Kidney capillary endothelial cell (primary cell): ENCODE results near the gene METTL26.
A peak's percentile ranks its signal among the peaks of the same experiment; 100 is the strongest.

Experiments
- DNase-seq: peaks from one replicate; pipeline ENCODE4 v3.0.0-alpha.2; 2018; ENCODE audit warnings: low spot score

METTL26 gene

GRCh38 chr16:638034-638543 is 2.0 kb upstream of the METTL26 start:
- no peak for DNase-seq

DNA sequence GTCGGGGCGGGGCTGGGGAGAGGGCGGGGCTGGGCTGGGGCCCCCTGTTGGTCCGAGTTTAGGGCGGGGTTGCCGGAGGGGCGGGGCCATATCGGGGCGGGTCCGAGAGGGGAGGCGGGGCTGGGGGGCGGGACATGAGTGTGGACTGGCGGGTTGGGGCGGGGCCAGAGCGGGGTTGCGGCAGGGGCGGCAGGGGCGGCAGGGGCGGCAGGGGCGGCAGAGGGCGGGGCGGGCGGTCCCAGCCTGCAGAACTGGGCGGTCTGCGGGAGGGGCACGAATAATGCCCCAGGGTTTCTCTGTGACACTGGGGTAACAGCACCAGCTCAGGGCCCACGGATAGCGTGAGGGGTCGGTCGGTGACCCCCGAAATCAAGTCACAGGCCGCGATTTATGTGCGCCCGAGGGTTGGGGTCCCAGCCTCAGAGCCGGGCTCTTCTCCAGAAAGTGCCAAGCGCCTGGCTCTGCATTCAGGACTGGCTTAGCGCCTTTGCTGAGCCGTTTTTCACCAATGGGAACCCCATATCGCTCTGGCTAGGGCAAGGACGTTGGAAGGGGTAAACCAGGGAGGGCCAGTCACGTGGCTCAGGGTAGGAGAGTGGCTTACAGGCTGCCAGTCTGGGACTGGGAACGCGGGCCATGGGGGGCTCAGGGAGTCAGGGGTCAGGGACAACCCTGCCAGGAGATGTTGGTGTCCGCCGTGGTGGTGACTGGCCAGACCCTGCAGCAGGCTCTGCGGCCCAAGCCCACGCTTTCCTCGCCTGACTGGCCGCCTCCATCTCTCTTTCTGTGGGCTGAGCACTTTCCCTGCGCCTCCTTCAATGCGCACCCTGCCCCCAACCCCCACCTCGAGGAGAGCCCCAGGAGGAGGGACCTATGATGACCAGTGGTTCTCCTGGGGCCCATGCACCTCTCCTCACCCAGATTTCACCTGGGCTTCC is 1.2 kb upstream of the METTL26 start:
- no peak for DNase-seq

DNA sequence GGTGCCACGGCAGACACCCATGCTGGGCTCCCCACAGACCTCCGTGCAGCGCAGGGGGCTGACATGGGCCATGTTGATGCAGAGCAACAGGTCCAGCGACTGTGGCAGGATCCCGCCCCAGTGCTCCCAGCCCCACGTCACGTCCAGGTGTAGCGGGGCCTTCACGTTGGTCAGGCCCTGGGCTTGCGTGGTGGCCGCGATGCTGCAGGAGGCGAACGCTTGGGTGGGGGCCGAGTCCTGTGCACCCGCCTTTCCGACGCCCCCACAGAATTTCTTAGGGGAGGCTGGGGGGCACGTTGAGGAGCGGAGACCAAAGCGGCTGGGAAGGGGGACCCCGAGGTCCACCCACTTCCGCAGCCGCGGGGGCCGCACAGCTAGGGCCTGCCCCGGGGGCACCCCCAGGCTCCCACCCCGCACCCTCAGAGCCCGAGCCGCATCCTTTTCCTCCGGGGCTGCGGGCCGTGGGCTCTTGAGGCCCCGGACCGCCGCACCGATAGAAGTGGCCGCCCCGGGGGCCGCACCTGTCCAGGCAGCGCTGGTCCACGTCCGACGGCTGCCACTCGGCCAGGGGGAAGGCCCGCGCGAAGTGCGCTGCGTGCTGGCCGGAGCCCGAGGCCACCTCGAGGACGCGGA is 416 bp downstream of the METTL26 start:
- DNase-seq: no peak

- DNase-seq: no peak
These were observed 1.1 kb downstream of the METTL26 start for GRCh38 chr16:634996-635395.

- no peak for DNase-seq
These were observed 1.9 kb downstream of the METTL26 start for GRCh38 chr16:634051-634670.

GRCh38 chr16:633336-634050 is 2.6 kb downstream of the METTL26 start:
- DNase-seq: no peak

DNA sequence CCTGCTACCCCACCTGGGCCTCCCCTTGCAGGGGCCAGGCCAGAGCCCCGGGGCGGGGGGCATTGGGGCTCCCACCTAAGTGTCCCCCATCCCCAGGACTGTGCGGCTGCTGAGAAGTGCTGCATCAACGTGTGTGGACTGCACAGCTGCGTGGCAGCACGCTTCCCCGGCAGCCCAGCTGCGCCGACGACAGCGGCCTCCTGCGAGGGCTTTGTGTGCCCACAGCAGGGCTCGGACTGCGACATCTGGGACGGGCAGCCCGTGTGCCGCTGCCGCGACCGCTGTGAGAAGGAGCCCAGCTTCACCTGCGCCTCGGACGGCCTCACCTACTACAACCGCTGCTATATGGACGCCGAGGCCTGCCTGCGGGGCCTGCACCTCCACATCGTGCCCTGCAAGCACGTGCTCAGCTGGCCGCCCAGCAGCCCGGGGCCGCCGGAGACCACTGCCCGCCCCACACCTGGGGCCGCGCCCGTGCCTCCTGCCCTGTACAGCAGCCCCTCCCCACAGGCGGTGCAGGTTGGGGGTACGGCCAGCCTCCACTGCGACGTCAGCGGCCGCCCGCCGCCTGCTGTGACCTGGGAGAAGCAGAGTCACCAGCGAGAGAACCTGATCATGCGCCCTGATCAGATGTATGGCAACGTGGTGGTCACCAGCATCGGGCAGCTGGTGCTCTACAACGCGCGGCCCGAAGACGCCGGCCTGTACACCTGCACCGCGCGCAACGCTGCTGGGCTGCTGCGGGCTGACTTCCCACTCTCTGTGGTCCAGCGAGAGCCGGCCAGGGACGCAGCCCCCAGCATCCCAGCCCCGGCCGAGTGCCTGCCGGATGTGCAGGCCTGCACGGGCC is 3.4 kb downstream of the METTL26 start:
- DNase-seq: no peak

DNA sequence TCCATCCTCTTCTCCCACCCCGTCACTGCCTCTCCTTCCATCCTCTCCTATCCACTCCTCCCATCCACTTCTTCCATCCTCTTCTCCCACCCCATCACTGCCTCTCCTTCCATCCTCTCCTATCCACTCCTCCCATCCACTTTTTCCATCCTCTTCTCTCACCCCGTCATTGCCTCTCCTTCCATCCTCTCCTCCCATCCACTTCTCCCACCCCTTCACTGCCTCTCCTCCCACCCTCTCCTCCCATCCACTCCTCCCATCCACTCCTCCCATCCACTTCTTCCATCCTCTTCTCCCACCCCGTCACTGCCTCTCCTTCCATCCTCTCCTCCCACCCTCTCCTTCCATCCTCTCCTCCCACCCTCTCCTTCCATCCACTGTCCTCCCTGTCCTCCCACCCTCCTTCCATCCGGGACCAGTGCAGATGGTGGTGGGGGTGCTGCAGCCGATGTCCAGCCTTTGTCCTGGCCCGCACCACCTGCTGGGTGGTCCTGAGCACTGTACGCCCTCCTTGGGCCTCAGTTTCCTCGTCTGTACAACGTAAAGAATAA is 4.2 kb downstream of the METTL26 start:
- DNase-seq: no peak

DNA sequence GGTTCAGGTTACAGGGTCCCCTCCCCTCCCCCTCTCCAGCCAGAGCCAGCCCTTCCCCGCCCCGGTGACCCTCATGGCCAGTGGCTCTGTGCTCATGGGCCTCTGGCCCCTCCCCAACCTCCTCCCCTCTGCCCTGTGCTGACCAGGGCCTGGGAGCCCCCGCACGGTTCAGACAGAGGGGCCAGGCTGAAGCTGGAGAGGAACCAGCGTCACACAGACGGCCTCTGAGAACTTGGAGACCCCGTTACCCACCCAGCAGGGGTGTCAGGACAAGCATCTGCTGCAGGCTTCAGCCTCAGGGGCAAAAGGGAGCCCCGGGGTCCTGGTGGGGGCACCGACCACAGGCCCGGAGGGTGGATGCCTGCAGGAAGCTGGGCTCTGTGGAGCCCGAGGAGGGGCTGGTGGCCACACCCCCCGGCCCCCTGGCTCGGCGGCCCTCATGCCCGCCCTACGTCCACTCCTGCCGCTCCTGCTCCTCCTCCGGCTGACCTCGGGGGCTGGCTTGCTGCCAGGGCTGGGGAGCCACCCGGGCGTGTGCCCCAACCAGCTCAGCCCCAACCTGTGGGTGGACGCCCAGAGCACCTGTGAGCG is 5.2 kb downstream of the METTL26 start, which contains the start of gene WFIKKN1:
TSS of gene WFIKKN1 (plus strand) at position 171 of the 591 bp plus-strand sequence. CDS start at position 440, 269 bp downstream.
- no peak for DNase-seq

GRCh38 chr16:630249-630814 is 5.8 kb downstream of the METTL26 start:
- no peak for DNase-seq

DNA sequence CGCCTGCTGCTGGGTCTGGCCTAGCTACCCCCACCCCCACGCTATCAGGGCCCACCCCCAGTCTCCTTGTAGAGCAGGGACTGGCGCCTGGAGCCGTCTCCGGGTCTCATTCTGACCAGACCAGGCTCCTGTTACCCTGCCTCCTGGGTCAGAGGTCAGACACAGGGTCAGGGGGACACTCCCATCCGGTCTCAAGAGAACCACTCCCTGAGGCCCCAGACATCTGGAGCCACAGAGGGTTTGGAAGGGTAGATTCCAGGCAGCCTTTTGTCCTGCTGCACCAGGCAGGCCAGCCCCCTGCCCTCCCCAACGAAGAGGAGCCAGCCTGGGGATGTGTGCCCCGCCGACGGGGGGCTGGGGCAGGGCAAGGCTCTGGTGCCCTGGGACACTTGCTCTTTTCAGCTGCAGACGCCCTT is 6.3 kb downstream of the METTL26 start:
- DNase-seq: no peak

DNA sequence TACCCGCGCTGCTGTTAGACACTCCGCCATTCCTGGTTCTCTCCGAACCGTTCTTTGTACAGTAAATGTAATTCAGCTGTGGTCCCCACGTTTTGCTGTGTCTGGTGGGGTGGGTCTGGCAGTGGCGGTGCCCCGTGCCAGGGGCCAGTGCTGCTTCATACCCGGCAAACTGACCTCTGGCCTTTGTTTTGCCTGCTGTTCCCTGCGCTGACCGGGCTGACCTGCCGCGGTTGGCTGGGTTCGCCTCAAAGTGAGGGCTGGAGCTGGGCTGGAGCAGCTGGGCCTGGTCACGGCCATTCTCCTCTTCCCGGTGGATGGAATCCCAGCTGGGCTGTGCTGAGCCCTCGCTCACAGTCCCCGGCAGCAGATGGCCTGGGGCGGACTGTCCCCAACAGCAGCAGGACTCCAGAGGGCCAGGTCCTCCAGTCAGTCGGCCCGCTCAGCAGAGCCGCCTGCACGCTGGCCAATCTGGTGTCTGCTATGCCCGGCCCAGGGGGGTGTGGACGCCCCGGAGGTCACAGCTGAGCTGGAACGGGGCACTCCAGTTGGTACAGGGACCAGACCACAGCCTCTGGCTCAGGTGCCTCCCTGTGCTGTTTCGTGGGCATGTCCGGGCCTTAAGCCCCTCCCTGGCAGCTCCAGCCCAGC is 6.8 kb downstream of the METTL26 start:
- DNase-seq: no peak

DNA sequence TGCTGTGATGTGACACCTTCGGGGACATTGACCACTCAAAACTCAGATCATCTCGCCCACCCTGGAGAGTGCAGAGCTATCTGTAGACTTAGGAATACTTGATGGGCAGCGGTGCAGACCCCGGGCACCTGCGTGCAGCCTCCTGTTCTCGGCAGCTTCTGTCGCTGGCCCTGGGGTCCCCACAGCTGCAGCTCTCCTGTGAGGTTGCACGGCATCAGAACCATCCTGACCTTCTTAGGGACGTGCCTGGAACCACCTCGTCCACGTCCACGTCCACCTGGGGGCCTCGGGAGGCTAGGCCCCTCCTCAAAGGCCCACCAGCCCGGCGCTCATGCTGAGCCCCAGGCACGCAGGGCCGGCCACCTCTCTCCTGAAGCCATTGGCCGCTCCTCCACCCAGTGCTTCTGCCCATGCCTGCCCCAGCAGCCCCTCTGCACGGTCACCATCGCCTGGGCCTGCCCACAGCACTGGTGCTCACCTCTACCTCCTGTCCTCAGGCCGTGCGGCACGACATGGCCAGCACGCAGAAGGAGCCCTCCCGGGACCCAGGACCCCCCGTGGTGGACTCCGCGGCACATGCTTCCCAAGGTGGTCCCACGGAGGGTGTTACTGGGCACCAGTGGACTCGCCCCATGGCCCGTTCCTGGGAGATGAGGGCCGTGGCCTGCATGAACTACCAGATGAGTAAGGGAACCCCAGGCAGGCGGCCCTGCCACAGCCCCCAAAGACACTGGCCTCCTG is 7.6 kb downstream of the METTL26 start:
- no peak for DNase-seq

DNA sequence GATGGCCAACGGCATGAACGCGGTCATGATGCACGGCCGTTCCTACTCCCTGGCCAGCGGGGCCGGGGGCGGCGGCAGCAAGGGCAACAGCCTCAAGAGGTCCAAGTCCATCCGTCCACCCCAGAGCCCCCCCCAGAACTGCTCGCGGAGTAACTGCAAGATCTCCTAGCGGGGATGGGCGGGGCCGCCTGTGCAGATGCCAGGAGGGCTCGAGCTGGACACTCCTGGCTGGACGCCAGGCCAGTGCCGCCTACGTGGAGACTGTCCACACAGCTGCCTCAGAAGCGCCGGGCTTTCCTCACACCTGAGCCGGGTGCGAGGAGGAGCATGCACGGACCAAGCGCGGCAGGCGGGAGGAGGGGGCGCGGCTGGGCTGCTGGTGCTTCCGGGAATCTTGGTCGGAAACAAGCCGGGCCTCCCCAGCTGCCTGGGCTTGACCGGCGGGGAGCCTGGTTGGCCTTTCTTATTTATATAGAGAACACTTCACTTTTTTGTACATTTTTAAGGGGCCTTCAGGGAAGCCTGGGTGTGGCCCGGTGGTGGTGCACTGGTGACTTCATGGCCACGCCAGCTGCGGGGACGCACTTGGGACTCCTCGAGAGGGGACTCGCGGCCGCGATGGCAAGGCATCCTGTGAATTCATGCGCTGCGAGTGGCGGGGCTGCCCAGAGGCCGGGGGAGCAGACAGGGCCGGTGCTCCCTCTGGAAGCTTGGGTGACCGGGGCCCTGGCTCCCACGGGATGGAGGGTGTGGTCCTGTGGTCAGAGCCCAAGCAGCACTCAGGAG is 8.5 kb downstream of the METTL26 start:
- no peak for DNase-seq

DNA sequence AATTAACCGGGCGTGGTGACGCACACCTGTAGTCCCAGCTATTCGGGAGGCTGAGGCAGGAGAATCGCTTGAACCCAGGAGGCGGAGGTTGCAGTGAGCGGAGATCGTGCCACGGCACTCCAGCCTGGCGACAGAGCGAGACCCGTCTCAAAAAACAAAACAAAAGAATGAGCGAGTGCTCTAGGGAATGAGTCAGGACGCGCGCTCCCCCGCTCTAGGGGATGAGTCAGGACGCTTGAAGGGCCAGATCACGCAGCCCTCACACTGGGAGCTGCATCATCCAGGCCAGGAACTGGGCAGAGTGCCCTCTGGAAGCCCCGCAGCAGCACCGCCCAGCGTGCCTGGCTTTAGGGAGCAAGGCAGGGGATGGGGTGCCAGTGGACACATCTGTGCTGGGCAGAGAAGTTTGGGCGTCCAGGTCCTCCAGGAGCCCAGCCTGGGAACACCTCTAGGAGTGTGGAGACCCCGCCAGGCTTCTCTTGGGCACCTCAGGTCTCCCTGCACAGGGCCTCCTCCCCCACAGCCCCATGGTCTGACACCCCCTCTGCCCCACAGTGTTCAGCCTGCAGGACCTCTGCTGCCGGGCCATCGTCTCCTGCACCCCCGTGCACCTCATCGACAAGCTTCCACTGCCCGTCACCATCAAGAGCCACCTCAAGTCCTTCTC is 9.2 kb downstream of the METTL26 start:
- peak; percentile 55 for DNase-seq

DNA sequence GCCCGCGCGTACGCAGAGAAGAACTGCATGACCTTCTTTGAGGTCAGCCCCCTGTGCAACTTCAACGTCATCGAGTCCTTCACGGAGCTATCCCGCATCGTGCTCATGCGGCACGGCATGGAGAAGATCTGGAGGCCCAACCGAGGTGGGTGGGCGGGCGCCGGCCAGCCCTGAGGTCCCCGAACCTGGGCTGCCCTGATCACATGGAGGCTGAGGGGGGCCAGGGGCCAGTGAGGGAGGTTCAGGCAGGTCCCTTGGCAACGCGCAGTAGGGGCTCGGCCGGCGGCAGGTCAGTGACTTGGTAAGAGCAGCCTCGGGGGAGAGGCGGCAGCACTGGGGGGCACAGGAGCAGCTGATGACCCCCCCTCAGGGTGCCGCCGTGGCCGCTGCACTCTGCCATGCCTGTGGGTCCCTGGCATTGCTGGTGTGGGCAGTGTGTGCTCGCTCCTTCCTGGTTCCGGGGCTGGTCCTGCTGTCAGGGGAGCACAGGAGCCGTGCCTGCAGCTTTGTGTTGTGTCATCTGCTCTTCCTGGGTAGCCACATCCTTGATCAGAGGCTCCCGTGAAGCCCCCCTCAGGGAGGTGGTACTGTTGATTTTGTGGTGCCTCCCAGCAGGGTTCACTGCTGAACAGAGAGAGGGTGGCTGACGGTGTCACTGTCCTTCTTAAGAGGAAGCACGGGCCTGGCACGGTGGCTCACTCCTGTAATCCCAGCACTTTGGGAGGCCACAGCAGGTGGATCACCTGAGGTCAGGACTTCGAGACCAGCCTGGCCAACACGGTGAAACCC is 9.9 kb downstream of the METTL26 start:
- no peak for DNase-seq
